NCI-H187 treated with DMSO at 0.1 percent for 48 hours (cell line): Measurements from ENCODE around the gene ZC3H12C.

Source experiments
- DNase-seq: peaks from one replicate; lab custom pipeline; 2025; lab: John Stamatoyannopoulos, UW

The ZC3H12C gene

DNA sequence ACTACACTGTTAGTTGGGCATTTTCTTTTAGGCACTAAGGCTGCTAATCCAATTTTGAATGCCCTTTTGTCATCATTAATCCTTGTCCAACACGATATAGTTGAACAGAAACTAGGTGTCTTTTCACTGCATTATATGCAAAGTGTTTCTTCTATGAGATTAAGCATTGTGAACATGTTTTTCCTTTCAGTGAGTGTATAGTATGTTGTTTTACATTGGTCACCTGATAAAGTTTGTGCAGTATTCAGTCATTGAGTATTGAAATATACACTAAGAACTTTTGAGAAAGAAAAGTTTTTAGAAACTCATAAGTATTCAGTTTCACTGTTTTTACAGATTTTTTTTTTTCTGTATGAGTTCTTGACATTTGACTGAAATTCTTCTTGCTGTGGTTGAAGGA, 59.0 kb downstream of the ZC3H12C start:
- DNase-seq = no peak

DNA sequence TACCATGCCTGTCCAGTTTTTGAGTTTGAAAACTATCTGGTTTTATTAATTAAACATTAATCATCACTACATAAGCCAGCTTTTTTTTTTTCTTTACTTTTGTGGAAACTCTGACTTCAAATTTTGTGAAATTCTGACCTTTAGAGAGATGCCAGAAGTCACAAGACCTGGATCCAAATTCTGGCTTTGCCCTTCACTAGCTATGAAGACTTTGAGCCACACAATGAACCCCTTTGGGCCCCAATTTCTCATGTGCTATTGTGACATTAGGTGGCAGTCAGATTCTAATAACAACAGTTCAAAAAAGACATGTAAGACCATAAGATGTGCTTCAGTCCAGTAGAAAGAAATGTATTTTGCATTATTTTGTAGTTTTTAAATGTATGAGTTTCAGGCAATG, 60.3 kb downstream of the ZC3H12C start:
- no peak for DNase-seq

DNA sequence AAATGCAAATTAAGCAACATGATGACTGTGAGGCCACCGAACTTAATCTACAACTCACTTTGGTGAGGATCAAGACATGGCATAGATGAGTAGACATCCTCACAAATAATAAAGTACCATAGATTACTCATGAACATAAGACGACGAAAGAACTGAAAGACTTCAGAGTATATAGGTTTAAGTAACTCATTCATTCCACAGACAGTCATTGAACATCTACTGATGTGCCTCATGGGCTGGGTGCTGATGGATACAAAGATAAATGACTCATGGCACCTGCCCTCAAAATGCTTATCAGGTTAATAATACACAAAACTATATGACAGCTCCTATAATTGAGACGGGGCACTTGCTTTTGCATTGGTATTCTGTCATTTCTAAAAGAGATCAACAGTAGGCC, 63.3 kb downstream of the ZC3H12C start:
- DNase-seq = no peak

DNA sequence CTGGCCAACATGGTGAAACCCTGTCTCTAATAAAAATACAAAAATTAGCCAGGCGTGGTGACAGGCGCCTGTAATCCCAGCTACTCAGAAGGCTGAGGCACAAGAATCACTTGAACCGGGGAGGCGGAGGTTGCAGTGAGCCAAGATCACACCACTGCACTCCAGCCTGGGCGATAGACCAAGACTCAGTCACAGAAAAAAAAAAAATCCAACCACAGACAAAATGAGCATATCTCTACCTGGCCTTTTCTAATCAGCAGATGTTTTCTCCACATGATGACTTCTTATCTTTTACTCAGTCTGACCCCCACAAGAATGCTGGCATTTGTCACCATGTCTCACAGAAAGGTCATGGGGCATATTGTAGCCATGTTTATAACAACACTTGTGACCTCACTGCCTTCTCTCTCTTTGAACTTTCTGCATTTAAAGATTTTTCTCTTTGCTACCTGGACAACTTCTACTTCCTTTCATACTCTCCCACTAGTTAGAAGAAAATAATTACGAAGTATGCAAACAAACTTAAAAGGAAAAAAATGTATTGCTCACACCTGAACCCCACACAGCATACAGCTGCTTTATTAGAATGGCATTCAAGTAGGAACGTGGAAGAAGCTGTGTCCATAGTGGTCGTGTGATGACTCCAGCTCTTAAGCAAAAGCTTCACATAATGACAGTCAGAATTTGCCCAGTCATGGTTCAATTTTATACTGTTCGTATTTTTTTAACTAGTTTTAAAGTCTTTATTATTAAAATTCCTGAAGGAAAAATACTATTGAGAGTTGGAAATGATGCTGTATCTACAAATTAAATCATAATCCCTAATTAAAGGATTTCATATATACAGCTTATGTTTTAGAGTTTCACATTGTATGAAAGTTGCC, 65.4 kb downstream of the ZC3H12C start:
- no peak for DNase-seq

DNA sequence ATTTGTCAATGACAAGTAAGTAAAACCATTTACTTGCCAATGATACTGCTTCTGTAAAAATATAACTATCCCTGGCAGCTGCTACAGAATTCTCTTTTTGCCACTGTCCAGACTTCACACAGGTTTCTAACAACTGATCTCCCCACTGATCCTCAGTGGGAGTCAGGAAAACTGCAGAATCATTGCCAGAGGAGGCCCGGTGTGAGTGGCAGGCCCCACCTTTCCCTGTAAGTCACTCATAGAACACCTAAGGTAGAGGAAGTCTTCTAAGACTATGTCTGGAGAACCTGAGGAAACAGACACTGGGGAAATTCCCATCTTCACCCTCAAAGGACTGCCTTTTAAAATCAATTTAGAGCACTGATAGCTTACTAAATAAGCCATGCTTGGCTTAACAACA, 66.3 kb downstream of the ZC3H12C start:
- DNase-seq = no peak

DNA sequence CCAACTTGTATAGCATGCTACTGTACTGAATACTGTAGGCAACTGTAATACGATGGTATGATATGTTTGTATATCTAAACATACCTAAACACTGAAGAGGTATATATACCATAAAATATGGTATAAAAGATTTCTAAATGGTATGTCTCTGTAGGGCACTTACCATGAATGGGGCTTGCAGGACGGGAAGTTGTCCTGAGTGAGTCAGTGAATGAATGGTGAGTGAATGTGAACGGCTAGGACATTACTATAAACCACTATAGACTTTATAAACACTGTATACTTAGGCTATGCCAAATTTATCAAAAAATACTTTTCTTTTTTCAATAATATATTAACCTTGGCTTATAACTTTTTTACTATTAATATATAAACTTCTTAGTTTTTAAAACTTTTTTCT, 66.8 kb downstream of the ZC3H12C start:
- no peak for DNase-seq

DNA sequence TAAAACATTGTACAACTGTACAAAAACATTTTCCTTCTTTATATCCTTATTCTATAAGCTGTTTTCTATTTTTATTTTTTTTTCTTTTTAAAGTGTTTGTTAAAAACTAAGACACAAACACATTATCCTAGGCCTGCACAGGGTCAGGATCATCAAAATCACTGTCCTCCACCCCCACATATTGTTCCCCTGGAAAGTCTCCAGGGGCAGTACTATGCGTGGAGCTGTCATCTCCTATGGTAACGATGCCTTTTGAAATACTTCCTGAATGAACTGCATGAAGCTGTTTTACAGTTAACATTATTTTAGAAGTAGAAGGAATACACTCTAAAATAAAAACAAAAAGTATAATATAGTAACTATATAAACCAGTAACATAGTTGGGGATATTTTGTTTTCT, 67.2 kb downstream of the ZC3H12C start:
- DNase-seq = no peak

DNA sequence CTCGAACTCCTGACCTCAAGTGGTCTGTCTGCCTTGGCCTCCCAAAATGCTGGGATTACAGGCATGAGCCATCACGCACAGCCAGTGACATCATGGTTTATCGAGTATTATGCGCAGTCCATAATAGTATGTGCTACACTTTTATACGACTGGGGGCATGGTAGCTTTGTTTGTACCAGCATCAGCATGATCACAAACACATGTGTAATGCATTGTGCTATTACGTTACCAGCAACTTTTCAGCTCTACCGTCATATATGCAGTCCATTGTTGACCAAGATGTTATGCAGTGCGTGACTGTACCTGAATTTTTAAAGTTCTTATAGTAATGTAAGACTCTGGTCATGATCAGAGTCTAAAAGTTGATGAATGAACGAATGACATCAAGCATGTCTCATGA, 67.9 kb downstream of the ZC3H12C start:
- no peak for DNase-seq

DNA sequence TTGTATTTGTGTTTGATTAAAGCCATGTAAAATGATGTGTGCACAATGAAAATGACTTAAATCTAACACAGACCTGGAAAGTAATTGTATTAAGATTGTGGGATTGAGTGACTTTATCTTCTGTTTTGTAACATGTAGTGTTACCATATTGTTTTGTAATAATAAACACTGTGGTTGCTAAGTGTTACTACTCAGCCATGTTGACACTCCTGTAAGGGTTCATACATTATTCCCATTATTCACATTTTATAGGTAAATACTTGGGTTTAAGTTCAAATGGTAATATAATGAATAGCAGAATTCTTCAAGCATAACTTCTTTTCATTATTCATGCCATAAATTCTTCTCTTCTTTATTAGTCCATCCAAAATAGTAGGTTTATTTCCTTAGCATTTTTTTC, 69.0 kb downstream of the ZC3H12C start:
- DNase-seq = no peak

DNA sequence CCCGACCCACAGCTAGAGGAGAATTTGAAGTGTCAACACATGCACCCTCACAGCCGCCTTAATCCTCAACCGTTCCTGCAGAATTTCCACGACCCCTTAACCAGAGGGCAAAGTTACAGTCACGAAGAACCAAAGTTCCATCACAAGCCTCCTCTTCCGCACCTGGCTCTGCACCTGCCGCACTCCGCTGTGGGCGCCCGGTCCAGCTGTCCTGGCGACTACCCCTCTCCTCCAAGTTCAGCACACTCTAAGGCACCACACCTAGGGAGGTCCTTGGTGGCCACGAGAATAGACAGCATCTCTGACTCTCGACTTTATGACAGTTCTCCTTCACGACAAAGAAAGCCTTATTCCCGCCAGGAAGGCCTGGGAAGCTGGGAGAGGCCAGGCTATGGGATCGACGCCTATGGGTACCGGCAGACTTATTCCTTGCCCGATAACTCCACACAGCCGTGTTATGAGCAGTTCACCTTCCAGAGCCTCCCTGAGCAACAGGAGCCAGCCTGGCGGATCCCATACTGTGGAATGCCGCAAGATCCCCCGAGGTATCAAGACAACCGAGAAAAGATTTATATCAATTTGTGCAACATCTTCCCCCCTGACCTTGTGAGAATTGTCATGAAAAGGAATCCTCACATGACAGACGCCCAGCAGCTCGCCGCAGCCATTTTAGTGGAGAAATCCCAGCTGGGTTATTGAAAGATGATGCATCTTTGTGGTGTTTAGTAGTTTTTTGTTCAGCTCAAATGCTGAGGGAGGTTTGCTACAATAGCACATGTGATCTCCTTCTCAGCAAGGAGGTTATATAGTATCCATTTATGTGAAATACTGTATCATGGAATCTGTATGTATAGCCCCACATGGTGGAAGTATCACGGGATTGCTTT, 72.1 kb downstream of the ZC3H12C start:
- no peak for DNase-seq

DNA sequence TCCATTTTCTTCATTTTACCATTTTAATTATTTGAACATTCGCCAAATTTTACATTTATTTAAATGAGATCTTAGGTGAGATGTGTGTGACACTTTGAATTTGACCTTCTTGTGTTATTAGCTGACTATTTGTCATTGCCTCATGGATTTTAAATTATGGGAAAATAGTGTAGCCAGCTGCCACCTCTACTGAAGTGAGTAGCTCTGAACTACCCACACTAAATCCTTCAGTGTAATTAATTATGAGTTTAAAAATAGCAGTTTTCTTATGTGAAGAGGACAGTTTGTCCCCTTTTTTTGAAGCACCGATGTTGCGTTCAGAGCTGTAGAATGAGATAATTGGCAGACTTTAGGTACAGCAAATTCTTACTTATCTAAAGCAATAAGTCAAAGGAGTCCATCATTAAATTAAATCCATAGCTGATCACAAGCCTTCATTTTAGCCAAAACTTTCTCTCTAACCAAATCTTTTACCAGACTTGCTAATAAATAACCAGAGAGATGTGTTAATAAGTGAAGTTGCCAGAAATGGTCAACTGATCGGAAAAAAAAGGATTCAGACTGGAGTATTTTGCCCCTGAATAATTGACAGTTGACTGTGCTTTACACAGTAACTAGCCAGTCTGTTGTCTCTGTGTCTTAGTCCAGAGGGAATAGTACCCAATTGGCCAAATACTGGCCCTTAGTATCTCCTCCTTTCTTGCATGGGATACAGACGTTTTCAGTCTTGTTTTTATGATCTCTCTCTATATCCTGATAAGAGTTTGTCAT, 75.0 kb downstream of the ZC3H12C start:
- no peak for DNase-seq

DNA sequence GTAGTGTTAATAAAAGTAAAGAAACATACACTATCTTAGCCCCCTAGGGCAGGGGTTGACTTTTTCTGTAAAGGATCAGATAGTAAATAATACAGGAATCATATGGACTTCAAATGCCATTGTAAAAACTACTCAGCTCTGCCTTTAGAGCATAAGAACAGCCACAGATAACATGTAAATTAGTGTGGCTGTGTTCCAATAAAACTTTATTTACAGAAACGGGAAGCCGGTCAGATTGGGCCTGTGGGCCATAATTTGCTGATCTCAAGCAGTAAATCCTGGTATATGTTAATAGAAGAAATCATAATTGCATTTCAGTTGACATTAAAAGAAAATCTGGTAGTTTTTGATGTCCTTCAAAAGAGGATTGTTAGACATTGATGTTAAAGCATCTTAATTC, 76.5 kb downstream of the ZC3H12C start:
- no peak for DNase-seq

DNA sequence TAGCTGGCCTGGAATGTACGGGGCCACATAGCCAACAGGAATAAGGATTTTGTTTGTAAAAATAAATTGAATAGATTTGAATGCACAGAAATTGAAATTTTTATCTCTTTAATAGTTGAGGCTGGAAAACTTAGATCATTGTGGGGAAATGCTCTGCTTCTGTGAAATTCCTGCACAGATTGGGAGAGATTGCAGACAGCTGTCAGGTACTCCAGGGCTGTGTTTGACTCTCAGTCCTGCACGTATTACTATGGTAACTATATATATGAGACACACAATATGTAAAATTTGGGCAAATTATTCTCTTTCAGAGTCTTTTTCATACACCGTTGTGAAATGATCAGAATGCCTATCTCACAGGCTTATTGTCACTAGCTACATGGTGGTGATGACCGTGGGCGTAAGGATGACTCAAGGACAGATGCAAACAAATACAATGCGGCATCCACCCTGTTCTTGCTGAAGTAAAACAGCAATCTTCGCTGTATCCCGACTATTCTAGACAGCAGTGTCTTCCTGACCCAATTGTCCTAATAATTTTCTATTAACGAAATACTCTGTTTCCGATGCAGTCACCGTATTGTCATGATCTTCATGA, 79.4 kb downstream of the ZC3H12C start:
- no peak for DNase-seq

DNA sequence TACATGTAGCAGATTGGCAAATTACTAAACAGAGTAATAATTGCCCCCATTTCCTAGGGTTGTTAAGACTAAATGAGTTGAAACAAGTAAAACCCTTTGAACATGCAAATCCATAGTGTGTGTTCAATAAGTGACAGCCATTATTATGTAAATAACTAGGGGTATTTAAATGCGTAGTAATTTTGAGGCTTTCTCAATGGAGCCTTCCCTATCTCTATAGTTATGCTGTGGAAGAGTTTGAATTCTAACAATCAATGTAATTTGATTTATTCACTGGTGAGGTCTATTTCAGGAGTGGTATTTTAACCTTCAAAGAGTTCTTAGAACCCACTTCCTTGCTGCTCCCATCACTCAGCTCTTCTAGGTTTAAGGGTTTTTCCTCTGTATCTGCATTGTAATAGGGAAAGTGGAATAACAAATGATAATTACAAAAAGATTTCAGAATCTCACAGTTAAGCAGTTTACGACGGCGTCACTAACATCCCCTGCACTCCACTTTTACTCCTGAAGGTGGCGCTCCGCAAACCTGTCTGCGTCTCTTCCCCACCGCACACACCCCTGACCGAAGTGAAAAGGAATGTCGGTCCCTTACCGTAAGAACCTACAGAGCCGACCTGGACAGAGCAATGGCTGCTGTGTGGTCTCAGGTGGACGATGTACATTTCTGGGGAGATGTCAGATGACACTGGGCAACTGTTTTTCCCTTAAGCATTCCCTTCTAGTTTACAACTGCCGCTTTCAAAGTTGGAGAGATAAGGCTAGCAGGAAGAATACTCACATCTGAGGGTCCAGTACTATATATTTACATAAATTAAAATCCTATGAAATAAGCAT, 80.8 kb downstream of the ZC3H12C start:
- DNase-seq = no peak

DNA sequence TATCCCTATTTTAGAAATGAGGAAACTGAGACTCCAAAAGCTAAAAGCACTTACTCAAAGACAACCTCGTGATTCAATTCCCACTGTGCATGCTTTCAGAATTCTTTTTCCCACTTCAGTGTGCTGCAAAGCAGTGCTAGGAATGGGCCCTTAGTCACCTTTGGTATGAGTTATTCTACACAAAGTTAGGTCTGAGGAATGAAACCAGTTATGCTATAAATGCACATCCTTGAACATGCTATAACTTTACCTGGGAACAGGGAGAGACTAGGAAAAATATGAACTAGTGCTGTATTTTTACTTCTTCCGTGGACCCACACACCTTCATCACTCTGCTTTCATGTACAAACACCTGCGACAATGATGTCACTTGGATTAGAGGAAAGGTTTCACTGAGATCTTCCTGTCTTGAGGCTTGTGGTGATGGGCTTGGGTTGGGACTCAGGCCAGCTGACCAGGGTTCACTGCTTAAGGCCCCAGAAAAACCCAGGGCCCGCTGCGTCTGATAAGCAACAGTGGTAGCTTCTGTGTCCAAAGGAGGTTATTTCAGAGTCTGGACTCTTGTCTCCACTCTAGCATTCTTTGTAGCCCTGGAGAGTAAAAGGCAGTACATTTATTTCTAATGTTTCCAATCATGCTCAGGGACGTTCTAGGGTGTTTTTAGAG, 81.6 kb downstream of the ZC3H12C start:
- no peak for DNase-seq

DNA sequence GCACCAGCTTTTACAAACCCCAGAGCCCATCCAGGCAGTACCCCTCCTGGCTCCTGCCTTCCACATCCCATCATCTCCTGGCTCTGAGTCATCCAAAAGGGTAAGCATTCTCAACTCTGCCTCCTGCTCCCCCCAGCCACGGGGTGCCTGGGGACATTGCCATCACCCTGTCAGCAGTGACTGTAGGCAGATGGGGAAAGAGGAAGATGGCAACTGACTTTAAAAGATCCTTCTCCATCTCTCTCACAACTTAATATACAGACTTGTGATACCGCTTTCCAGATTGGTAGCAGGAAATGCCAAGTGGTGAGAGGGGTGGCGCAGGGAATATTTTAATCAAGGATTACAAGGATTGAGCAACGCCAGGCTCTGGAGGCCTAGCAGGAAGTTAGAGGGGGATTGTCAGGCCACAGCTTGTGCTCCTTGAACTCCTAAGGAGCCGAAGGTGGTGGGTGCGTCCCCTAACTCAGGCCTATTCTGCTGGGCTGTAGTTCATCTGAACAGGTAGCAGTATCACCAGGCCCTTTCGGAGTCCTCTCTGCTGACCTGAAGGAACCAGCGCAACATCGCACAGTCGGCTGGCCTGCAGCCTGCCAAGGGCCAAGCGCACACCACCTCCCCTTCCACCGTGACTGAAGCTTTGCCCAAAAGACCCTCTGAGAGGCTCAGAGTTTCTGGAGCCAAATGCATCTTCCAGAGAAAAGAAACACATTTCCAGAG, 83.3 kb downstream of the ZC3H12C start:
- DNase-seq = no peak

DNA sequence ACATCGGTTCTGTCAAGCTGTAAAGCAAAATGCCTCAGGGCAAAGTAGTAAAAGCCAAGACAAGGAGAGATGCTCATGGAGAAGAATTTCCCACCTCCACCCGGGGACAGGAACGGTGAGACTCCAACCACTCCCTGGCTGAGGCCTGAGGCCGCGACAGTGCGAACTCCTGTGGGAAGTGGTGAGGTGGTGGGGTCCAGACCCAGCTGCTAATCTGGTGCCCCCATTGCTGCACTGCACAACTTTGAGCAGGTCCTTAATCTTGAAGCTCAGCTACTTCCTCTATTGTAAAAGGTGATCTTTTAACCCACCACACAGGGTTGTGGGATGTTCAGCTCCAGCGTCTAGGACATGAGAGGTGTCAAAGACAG, 83.9 kb downstream of the ZC3H12C start:
- DNase-seq = no peak

DNA sequence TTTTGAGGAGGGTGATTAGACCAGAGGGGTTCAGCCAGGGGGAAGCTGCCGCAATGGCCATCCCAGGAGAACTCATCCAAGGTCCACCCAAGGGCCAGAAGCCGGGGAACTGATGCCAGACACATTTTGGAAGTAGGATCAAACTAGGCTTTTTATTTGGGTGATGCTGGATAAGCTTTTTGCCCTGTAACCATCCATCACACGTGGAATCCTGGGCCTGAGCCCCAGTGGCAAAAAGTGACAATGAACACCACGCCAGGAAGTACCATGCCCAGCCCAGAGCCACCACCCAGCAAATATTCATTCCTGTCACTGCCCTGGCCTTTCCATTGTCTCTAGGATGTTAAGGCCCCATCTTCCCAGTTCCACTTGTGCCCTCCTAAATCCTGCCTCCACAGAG, 85.9 kb downstream of the ZC3H12C start:
- DNase-seq = no peak

DNA sequence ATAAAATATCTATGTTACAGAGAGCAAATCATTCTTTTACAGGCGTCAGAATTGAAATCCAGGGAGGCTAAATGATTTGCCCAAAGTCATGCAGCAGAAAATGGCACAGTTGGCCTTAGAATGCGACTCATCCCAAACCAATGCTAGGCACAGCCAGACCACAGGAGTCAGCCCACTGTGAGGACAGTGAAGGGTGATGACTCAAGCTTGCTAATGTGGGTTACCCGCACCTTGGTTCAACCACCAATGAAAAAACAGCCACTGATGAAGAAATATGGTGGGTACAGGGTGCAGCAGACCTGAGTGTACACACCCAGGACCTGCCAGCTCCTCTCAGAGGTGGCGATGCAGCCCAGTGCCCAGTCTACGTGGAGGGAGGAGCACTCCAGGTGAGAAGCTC, 89.7 kb downstream of the ZC3H12C start:
- no peak for DNase-seq

DNA sequence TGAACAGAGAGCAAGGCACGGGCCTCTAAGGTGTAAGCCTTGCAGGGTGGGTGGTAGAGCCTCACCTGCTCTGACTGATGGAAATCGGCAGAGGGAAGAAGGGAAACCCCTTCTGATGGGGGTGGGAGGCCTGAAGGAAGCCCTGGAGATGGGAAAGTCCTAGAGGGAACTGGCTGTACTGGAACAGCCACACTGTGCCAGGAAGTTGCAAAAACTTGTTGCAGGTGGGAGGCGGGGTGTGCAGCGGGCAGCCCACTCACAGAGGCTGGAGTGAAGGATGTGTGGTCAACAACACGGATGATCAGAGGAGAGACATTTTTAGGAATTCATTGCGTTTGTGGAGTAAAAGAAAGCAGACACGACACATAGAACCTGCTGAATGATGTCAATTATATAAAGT, 91.3 kb downstream of the ZC3H12C start:
- no peak for DNase-seq
